GM23248 (cell line): ENCODE measurements around the gene ATP6V1B1. TPM values are rescaled to one million over a fixed set of nuclear protein-coding genes. Genes with fewer than 3 reads are reported as not detected.

ENCODE experiments used
- DNase-seq: peaks from one replicate; pipeline ENCODE4 v3.0.0-alpha.2; 2015
- H2AFZ ChIP-seq: fragments of 200-600 bp; sonication (generic); 2 replicates; pipeline ENCODE4 v1.6.1; 2016; ENCODE audit warnings: antibody characterized with exemption
- H3F3A ChIP-seq: fragments of 200-600 bp; sonication (generic); 2 replicates; pipeline ENCODE4 v1.6.1; 2016; ENCODE audit warnings: mild to moderate bottlenecking, antibody characterized with exemption, mixed run types; ENCODE audit not compliant: insufficient read depth
- H3K27ac ChIP-seq: fragments of 200-600 bp; sonication (generic); 2 replicates; pipeline ENCODE4 v1.5.1; 2016; ENCODE audit warnings: mild to moderate bottlenecking
- H3K27me3 ChIP-seq: fragments of 200-600 bp; sonication (generic); replicated peaks from 2 replicates; pipeline ENCODE4 v1.6.1; 2016; ENCODE audit warnings: mild to moderate bottlenecking; ENCODE audit not compliant: insufficient read depth
- H3K36me3 ChIP-seq: fragments of 200-600 bp; sonication (generic); 2 replicates; pipeline ENCODE4 v1.6.1; 2016; ENCODE audit warnings: low read depth, mild to moderate bottlenecking
- H3K4me1 ChIP-seq: fragments of 200-600 bp; sonication (generic); 2 replicates; pipeline ENCODE4 v1.6.1; 2016; ENCODE audit warnings: mild to moderate bottlenecking; ENCODE audit not compliant: insufficient read depth
- H3K4me2 ChIP-seq: fragments of 200-600 bp; sonication (generic); one replicate; pipeline ENCODE4 v1.6.1; 2016; ENCODE audit warnings: mild to moderate bottlenecking; ENCODE audit not compliant: unreplicated experiment
- H3K4me3 ChIP-seq: fragments of 200-600 bp; sonication (generic); 2 replicates; pipeline ENCODE4 v1.5.1; 2016; ENCODE audit warnings: mild to moderate bottlenecking
- H3K79me2 ChIP-seq: fragments of 200-600 bp; sonication (generic); 2 replicates; pipeline ENCODE4 v1.6.1; 2016; ENCODE audit warnings: mild to moderate bottlenecking; ENCODE audit not compliant: insufficient read depth
- H3K9ac ChIP-seq: fragments of 200-600 bp; sonication (generic); 2 replicates; pipeline ENCODE4 v1.6.1; 2016; ENCODE audit warnings: mild to moderate bottlenecking
- H3K9me2 ChIP-seq: fragments of 200-600 bp; sonication (generic); 2 replicates; pipeline ENCODE4 v1.6.1; 2016; ENCODE audit warnings: mixed run types, mild to moderate bottlenecking, moderate library complexity; ENCODE audit not compliant: insufficient read depth
- H3K9me3 ChIP-seq: fragments of 200-600 bp; sonication (generic); one replicate; pipeline ENCODE4 v1.6.1; 2017; ENCODE audit warnings: low read depth
- H4K20me1 ChIP-seq: fragments of 200-600 bp; sonication (generic); 2 replicates; pipeline ENCODE4 v1.6.0; 2016; ENCODE audit not compliant: insufficient read depth
- EZH2 ChIP-seq: fragments of 200-600 bp; sonication (generic); IDR thresholded peaks from 2 replicates; pipeline ENCODE4 v1.6.1; 2018; ENCODE audit warnings: antibody characterized with exemption, mild to moderate bottlenecking; ENCODE audit not compliant: insufficient read depth, poor library complexity, severe bottlenecking
- EZH2phosphoT487 ChIP-seq: fragments of 200-600 bp; sonication (generic); IDR thresholded peaks from 2 replicates; pipeline ENCODE4 v1.6.1; 2018; ENCODE audit warnings: antibody characterized with exemption, moderate library complexity, mild to moderate bottlenecking, low read depth; ENCODE audit not compliant: insufficient read depth
- WGBS, 2 experiments: methylation state at CpG; one replicate each; pipeline ENCODE4 v1.1.6; 2015 to 2017; ENCODE audit warnings: low lambda C conversion rate in 2 of 2, low coverage in 1 of 2; ENCODE audit errors: missing lambda C conversion rate in 2 of 2; 5-methylcytosine and 5-hydroxymethylcytosine counted together
- in situ Hi-C: fragments of 300-500 bp; cut with MboI; formaldehyde crosslinking; loops from 2 replicates; pipeline ENCODE4 v1.15.0; 2020
- polyA plus RNA-seq: library from polyadenylated mRNA; unstranded; fragments of >200 nt; fragmentation: Nextera tagmentation; extraction: Ambion mirVana; gene quantifications from 2 replicates; pipeline ENCODE4 v1.2.1, GENCODE V29; 2016
- total RNA-seq: library from RNA; depleted of rRNA; stranded (reverse); fragments of >200 nt; shearing (Covaris generic); gene quantifications from 2 replicates; pipeline ENCODE4 v1.2.3, GENCODE V29; 2014

ATP6V1B1 gene
- total and polyA plus RNA-seq, 2 experiments from 2014 or later, result 0.60 TPM; not detected in 1

GRCh38 chr2:70895998-70896764 is 39.5 kb upstream of the ATP6V1B1 start:
- H3K79me2 ChIP-seq, result no peaks in the 10 kb centered on the region

GRCh38 chr2:70896765-70897202 is 38.9 kb upstream of the ATP6V1B1 start:
- no peaks in the 10 kb centered on the region for H3K9me3 ChIP-seq
- no peak overlapping the region for H3K27ac ChIP-seq
- no peak overlapping the region for H3K9ac ChIP-seq
- H2AFZ ChIP-seq, result no peak overlapping the region
- no peaks in the 10 kb centered on the region for H3K9me2 ChIP-seq
- in situ Hi-C loops, result no loop called here
- no peaks in the 10 kb centered on the region for H4K20me1 ChIP-seq
- no peaks in the 10 kb centered on the region for H3K4me1 ChIP-seq
- no peak for DNase-seq
- no peak overlapping the region for H3K4me3 ChIP-seq
- H3K79me2 ChIP-seq, result no peaks in the 10 kb centered on the region
- TF ChIP-seq EZH2phosphoT487, result 0 out of 2 replicates have a peak, but pooled peaks have one; percentile 29
- TF ChIP-seq EZH2, result peak; percentile 68
- H3F3A ChIP-seq, result no peaks in the 10 kb centered on the region
- H3K4me2 ChIP-seq, result no peak overlapping the region
- no peaks in the 10 kb centered on the region for H3K36me3 ChIP-seq
- 10 to 14% methylated on average over 16 of the region's 16 CpGs for WGBS, 2 experiments
- H3K27me3 ChIP-seq, result peaks cover 77% of the 10 kb centered on the region

More at GRCh38 chr2:70895998-70896764, 39.5 kb upstream of the ATP6V1B1 start:
- Histone ChIP-seq H3K27ac (no peak overlapping the region), H2AFZ (no peak overlapping the region), H3K4me2 (no peak overlapping the region), H4K20me1 (no peaks in the 10 kb centered on the region), H3F3A (no peaks in the 10 kb centered on the region), H3K9me3 (no peaks in the 10 kb centered on the region), H3K27me3 (peaks cover 83% of the 10 kb centered on the region), H3K4me3 (no peak overlapping the region), H3K9ac (no peak overlapping the region), H3K9me2 (no peaks in the 10 kb centered on the region), H3K36me3 (no peaks in the 10 kb centered on the region), H3K4me1 (no peaks in the 10 kb centered on the region)
- no peak for TF ChIP-seq EZH2
- no peak for TF ChIP-seq EZH2phosphoT487
- in situ Hi-C loops, result no loop called here
- DNase-seq, result no peak
- WGBS, 2 experiments, result 25 to 34% methylated on average over 23 to 25 of the region's 25 CpGs

- H3F3A ChIP-seq, result no peaks in the 10 kb centered on the region
- peaks cover 71% of the 10 kb centered on the region for H3K27me3 ChIP-seq
- no peaks in the 10 kb centered on the region for H3K9me3 ChIP-seq
- H2AFZ ChIP-seq, result no peak overlapping the region
- TF ChIP-seq EZH2 (no peak), EZH2phosphoT487 (no peak)
- H3K4me1 ChIP-seq, result no peaks in the 10 kb centered on the region
- 3 to 7% methylated on average over 35 of the region's 35 CpGs for WGBS, 2 experiments
- in situ Hi-C loops, result no loop called here
- no peaks in the 10 kb centered on the region for H3K79me2 ChIP-seq
- no peaks in the 10 kb centered on the region for H4K20me1 ChIP-seq
- H3K9ac ChIP-seq, result no peak overlapping the region
- no peak overlapping the region for H3K4me2 ChIP-seq
- no peak overlapping the region for H3K4me3 ChIP-seq
- H3K36me3 ChIP-seq, result no peaks in the 10 kb centered on the region
- peak; percentile 36 for DNase-seq
- H3K27ac ChIP-seq, result no peak overlapping the region
- no peaks in the 10 kb centered on the region for H3K9me2 ChIP-seq
Measured at GRCh38 chr2:70897203-70897976, 38.3 kb upstream of the ATP6V1B1 start.

- Histone ChIP-seq H3K36me3 (no peaks in the 10 kb centered on the region), H3K9me2 (no peaks in the 10 kb centered on the region), H3K79me2 (no peaks in the 10 kb centered on the region), H3K4me1 (no peaks in the 10 kb centered on the region), H3K4me2 (no peak overlapping the region), H3K9me3 (no peaks in the 10 kb centered on the region), H3F3A (no peaks in the 10 kb centered on the region), H4K20me1 (no peaks in the 10 kb centered on the region), H3K27me3 (peaks cover 66% of the 10 kb centered on the region), H2AFZ (no peak overlapping the region), H3K27ac (no peak overlapping the region), H3K9ac (no peak overlapping the region), H3K4me3 (no peak overlapping the region)
- TF ChIP-seq EZH2phosphoT487, result no peak
- no peak for TF ChIP-seq EZH2
- WGBS, 2 experiments, result 2 to 5% methylated on average over 5 of the region's 5 CpGs
- no peak for DNase-seq
- in situ Hi-C loops, result no loop called here
Measured at GRCh38 chr2:70897977-70898226, 37.8 kb upstream of the ATP6V1B1 start.
